HUES48 (cell line): Measurements from ENCODE around the gene OR13C8.
"Not testable (repeated sequence)": the region's sequence is repeated elsewhere in the genome, so short reads cannot be mapped to it uniquely, and the experiment has no call there.

ENCODE experiments used
- H3K27ac ChIP-seq: one replicate; pipeline ENCODE4 v1.7.0; 2013; ENCODE audit warnings: low read depth, low read length, inconsistent platforms
- H3K27me3 ChIP-seq: 2 replicates; pipeline ENCODE4 v1.6.1; 2013; ENCODE audit warnings: mild to moderate bottlenecking, low read length; ENCODE audit not compliant: control insufficient read depth, insufficient read depth
- H3K36me3 ChIP-seq: 2 replicates; pipeline ENCODE4 v1.6.1; 2013; ENCODE audit warnings: low read length; ENCODE audit not compliant: control insufficient read depth, insufficient read depth
- H3K4me1 ChIP-seq: 2 replicates; pipeline ENCODE4 v1.6.1; 2013; ENCODE audit warnings: mild to moderate bottlenecking, low read length; ENCODE audit not compliant: control insufficient read depth, insufficient read depth
- H3K4me3 ChIP-seq: 2 replicates; pipeline ENCODE4 v1.5.1; 2013; ENCODE audit warnings: mild to moderate bottlenecking, low read depth, low read length
- H3K9ac ChIP-seq: 2 replicates; pipeline ENCODE4 v1.6.1; 2013; ENCODE audit warnings: mild to moderate bottlenecking, low read depth, low read length, moderate library complexity
- H3K9me3 ChIP-seq: 2 replicates; pipeline ENCODE4 v1.6.1; 2013; ENCODE audit warnings: low read length; ENCODE audit not compliant: control insufficient read depth, insufficient read depth

The OR13C8 gene, protein sequence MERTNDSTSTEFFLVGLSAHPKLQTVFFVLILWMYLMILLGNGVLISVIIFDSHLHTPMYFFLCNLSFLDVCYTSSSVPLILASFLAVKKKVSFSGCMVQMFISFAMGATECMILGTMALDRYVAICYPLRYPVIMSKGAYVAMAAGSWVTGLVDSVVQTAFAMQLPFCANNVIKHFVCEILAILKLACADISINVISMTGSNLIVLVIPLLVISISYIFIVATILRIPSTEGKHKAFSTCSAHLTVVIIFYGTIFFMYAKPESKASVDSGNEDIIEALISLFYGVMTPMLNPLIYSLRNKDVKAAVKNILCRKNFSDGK

DNA sequence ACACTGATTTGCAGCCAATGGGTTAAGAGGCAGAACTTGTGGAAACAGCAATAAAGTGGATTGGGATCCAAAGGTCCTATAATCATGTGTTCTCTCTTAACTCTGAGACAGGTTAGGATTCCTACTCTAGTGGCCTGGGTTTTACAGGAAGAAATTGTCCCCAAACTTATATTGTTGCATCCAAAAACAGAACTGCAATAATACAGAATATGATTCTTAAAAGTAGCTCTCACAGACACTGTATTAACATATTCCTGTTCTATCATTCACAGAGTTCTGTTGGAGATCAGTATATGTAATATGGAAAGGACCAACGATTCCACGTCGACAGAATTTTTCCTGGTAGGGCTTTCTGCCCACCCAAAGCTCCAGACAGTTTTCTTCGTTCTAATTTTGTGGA is at the start of gene OR13C8:
Gene OR13C8 (plus strand): TSS at position 301 of the 400 bp plus-strand sequence. CDS start 0 bp downstream, at position 301.
- Histone ChIP-seq H3K9me3 (peaks cover 3% of the 10 kb centered on the region; the same call in 1 of the 2 replicates), H3K4me1 (no peaks in the 10 kb centered on the region), H3K27ac (no peak within 1 kb of the TSS), H3K9ac (no peak within 1 kb of the TSS), H3K27me3 (no peaks in the 10 kb centered on the region), H3K4me3 (no peak within 1 kb of the TSS), H3K36me3 (no peaks in the 10 kb centered on the region)

DNA sequence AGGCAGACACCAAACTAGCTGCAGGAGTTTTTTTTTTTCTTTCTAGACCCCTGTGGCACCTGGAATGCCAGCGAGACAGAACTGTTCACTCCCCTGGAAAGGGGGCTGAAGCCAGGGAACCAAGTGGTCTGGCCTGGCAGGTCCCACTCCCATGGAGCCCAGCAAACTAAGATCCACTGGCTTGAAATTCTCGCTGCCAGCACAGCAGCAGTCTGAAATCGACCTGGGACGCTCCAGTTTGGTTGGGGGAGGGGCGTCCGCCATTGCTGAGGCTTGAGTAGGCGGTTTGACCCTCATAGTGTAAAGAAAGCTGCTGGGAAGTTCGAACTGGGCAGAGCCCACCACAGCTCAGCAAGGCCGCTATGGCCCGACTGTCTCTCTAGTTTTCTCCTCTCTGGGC is 48.7 kb upstream of the OR13C8 start:
- H3K27ac ChIP-seq, H3K9ac ChIP-seq, H3K4me1 ChIP-seq, H3K9me3 ChIP-seq, H3K36me3 ChIP-seq, H3K4me3 ChIP-seq, H3K27me3 ChIP-seq: not testable (repeated sequence)

DNA sequence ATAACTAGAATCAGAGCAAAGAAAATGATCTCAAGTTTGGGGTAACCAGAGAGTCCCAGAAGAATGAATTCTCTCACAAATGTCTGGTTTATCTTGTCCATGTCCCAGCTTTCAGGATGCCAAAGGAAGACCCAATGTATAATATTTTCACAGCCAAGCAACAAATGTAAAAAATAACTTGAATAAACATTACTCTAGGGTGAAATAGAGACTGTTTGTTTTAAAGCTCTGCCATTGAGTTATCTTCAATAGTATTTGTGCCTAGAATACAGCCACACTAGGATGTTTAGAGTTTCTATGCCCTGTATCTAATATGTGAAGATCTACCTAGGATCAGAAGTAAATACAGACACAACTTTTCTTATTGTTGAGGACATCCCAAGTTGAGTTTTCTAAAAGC is 41.9 kb upstream of the OR13C8 start, which contains the start of gene OR13C4:
Gene OR13C4 (minus strand): TSS at position 101 of the 400 bp plus-strand sequence. CDS start 0 bp downstream, at position 101.
- Histone ChIP-seq H3K9ac (no peak within 1 kb of the TSS), H3K36me3 (no peaks in the 10 kb centered on the region), H3K4me1 (0 out of 2 replicates have a peak, but pooled peaks cover under 1% of the 10 kb centered on the region), H3K9me3 (peaks cover 4% of the 10 kb centered on the region; the same call in 1 of the 2 replicates), H3K27me3 (no peaks in the 10 kb centered on the region), H3K27ac (no peak within 1 kb of the TSS), H3K4me3 (no peak within 1 kb of the TSS)

DNA sequence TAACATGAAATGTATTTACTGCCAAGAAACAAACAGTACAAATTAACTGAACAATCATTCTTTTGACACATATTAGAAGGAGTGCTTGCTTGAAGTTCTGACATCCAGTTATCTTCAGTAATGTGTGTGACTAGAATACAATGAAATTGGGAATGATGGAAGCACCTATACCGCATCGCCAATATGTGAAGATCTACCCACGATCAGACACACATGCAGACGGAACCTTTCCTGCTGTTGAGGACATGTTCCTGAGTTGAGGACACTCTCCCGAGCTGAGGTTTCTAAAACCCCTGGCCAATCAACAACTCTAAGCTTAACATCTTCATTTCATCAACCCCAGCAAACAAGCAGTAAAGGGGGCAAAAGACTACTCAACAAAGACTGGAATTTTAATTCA is 32.2 kb upstream of the OR13C8 start, which contains the start of gene OR13C3:
Gene OR13C3 (minus strand): TSS at position 101 of the 400 bp plus-strand sequence. CDS start 133 bp downstream, outside the sequence.
- H3K27ac ChIP-seq, result no peak within 1 kb of the TSS
- H3K27me3 ChIP-seq, result no peaks in the 10 kb centered on the region
- H3K4me1 ChIP-seq, result peaks cover 8% of the 10 kb centered on the region; the same call in 1 of the 2 replicates
- no peak within 1 kb of the TSS for H3K9ac ChIP-seq
- H3K9me3 ChIP-seq, result no peaks in the 10 kb centered on the region
- no peak within 1 kb of the TSS for H3K4me3 ChIP-seq
- H3K36me3 ChIP-seq, result no peaks in the 10 kb centered on the region

DNA sequence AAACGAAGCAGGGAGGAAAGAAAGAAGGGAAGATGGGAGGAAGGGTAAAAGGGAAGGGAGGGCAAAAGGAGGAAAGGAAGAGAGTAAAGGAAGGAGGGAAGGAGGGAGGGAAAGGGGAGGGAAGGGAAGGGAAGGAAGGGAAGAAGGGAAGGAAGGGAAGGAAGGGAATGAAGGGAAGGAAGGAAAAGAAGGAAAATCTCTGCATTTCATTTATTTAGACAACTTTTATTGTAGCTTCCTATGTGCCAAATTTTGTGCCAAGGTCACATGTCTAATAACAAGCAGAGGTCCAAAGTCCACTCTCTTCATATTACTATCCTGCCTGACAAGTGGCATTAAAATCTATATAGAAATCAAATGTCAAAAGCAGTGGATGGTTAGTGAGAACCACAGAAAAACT is 29.7 kb upstream of the OR13C8 start:
- Histone ChIP-seq H3K4me3 (no peak overlapping the region), H3K9ac (no peak overlapping the region), H3K36me3 (no peaks in the 10 kb centered on the region), H3K9me3 (no peaks in the 10 kb centered on the region), H3K4me1 (no peaks in the 10 kb centered on the region), H3K27me3 (no peaks in the 10 kb centered on the region), H3K27ac (no peak overlapping the region)

DNA sequence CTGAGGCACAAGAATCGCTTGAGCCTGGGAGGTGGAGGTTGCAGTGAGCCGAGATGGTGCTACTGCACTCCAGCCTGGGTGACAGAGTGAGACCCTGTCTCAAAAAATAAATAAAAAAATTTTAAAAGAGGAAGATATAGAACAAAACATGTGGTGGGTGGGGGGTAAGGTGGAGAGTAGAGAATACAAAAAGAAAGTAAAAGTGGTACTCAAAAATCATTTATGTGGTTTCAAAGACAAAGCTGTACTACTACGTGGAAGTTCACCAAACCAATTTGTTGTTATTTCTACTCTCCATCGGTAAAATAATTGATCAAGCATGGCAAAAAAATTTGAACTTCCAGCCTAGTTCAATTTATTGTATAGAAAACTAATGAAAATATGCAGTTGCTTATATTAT is 24.3 kb upstream of the OR13C8 start:
- Histone ChIP-seq H3K4me1 (no peaks in the 10 kb centered on the region), H3K4me3 (no peak overlapping the region), H3K36me3 (no peaks in the 10 kb centered on the region), H3K9me3 (no peaks in the 10 kb centered on the region), H3K9ac (no peak overlapping the region), H3K27me3 (no peaks in the 10 kb centered on the region), H3K27ac (no peak overlapping the region)

DNA sequence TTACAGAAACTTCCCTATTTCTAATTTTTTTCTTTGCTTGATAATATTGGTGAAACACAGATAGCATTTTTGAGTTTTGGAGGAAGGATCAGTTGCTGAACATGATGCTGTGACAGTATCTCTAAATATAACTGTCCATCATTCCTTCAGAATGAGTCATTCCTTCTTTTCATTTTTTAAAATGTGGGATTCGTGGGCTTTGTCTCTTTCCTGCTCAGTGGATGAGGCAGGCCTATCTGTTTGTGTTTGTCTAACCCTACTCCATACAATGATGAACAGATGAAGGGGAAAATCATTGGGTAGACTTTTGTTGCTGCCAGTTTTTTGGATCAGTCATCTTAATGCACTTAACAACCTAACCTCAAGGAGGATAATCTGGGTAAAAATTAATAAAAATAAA is 15.7 kb upstream of the OR13C8 start:
- H3K4me3 ChIP-seq, result no peak overlapping the region
- no peak overlapping the region for H3K9ac ChIP-seq
- no peaks in the 10 kb centered on the region for H3K27me3 ChIP-seq
- H3K4me1 ChIP-seq, result no peaks in the 10 kb centered on the region
- no peak overlapping the region for H3K27ac ChIP-seq
- no peaks in the 10 kb centered on the region for H3K9me3 ChIP-seq
- H3K36me3 ChIP-seq, result no peaks in the 10 kb centered on the region

DNA sequence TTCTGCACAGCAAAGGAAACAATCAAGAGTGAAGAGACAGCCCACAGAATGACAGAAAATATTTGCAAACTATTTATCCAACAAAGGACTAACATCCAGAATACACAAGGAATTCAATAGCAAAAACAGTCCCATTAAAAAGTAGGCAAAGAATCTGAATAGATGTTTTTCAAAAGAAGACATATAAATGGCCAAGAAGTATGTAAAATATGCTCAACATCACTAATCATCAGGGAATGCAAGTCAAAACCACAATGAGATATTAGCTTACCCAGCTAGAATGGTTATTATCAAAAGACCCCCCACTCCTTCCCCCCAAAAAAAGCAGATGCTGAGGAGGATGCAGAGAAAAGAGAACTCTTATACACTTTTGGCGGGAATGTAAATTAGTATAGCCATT is 13.4 kb upstream of the OR13C8 start:
- Histone ChIP-seq H3K36me3 (no peaks in the 10 kb centered on the region), H3K9me3 (no peaks in the 10 kb centered on the region), H3K9ac (no peak overlapping the region), H3K27ac (no peak overlapping the region), H3K4me1 (no peaks in the 10 kb centered on the region), H3K4me3 (no peak overlapping the region), H3K27me3 (no peaks in the 10 kb centered on the region)

DNA sequence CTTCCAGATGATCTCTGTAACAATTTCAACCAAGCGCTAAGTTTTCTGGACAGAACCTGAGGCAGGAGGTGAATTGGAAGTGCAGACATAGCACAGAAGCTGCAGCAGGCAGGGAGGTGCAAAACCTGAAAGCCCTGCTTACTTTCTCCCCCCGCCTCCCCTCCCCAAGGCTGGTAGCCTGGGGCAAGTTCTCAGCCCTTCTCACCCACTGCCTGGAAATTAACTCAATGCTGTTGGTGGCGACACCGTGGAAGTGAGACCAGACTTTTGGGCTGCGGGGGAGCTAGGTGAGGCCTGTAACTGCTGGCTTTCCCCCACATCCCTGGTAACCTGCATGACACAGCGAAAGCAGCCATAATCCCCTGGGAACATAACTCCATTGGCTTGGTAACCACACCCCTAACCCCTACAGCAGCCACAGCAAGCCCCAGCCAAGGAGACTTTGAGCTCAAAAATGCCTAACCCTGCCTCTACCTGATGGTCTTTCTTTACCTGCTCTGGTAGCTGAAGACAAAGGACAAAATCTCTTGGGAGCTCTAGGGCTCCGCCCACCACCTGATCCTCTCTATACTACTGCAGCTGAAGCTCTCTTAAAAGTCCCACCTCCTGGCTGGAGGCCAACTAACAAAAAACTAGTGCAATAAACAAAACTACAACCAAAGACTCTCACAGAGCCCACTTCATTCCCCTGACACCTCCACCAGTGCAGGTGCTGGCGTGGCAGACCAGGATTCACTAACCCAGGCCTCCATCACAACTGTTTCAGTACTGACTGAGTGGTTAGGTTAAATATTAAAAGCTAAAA is 11.9 kb upstream of the OR13C8 start:
- Histone ChIP-seq H3K4me3 (no peak overlapping the region), H3K9me3 (no peaks in the 10 kb centered on the region), H3K27me3 (no peaks in the 10 kb centered on the region), H3K27ac (no peak overlapping the region), H3K9ac (no peak overlapping the region), H3K4me1 (no peaks in the 10 kb centered on the region), H3K36me3 (no peaks in the 10 kb centered on the region)

DNA sequence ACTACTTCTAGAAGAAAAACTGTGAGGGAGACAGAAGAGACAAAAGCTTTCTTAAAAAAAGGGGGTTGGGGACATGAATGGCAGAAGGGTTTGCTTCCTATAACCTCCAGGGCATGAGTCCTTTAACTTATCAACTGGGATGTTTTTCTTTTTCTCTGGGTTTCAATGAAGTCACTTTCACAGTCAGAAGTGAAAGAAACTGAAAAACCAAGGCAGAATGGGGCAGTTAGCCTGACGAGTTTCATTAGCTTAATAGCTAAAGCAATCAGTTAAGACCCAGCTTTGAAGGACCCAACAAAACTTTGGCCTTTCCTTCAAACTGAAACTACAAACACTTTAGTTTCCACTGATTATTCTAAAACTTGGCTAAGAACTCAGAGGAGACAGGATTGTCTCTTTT is 4.6 kb upstream of the OR13C8 start:
- Histone ChIP-seq H3K36me3 (no peaks in the 10 kb centered on the region), H3K27me3 (no peaks in the 10 kb centered on the region)

DNA sequence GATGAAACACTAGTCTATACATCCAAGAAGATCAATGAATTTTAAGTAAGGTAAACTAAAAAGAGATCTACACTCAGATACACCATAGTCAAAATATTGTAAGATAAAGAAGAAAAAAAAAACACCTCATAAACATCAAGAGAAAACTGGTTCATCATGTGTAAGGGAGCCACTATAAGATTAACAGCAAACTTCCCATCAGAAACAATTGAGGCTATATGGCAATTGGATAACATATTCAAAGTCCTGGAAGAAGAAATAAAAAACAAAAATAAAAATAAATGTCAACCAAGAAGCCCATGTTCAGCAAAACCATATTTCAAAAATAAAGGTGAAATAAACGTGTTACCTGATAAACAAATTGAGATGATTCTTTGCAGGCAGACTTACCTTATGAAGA is 3.6 kb downstream of the OR13C8 start:
- H3K36me3 ChIP-seq, result no peaks in the 10 kb centered on the region
- no peak overlapping the region for H3K27ac ChIP-seq
- H3K27me3 ChIP-seq, result no peaks in the 10 kb centered on the region
- H3K9me3 ChIP-seq, result peaks cover 3% of the 10 kb centered on the region; the same call in 1 of the 2 replicates
- H3K4me1 ChIP-seq, result no peaks in the 10 kb centered on the region
- no peak overlapping the region for H3K9ac ChIP-seq
- H3K4me3 ChIP-seq, result no peak overlapping the region

More for the DNA sequence above, 4.6 kb upstream of the OR13C8 start:
- H3K4me1 ChIP-seq, result no peaks in the 10 kb centered on the region
- H3K9ac ChIP-seq, result no peak overlapping the region
- no peak overlapping the region for H3K27ac ChIP-seq
- no peak overlapping the region for H3K4me3 ChIP-seq
- H3K9me3 ChIP-seq, result no peaks in the 10 kb centered on the region
